DMS79 (cell line): ENCODE results near the gene STMN3.
A peak's percentile ranks its signal among the peaks of the same experiment; 100 is the strongest.
"Not testable (repeated sequence)": the region's sequence is repeated elsewhere in the genome, so short reads cannot be mapped to it uniquely, and the experiment has no call there.

Experiments used
- DNase-seq: peaks from one replicate; lab custom pipeline; 2025; lab: John Stamatoyannopoulos, UW

The STMN3 gene

GRCh38 chr20:63657260-63657936 lies 4.2 kb upstream of the STMN3 start:
- DNase-seq, result no peak

GRCh38 chr20:63656451-63656850 lies 3.2 kb upstream of the STMN3 start:
- no peak for DNase-seq

GRCh38 chr20:63655249-63655648 lies 2.0 kb upstream of the STMN3 start:
- no peak for DNase-seq

- DNase-seq, result no peak
Measured at GRCh38 chr20:63653974-63654668, 897 bp upstream of the STMN3 start.

GRCh38 chr20:63652192-63652980 lies 838 bp downstream of the STMN3 start:
- DNase-seq, result no peak

- no peak for DNase-seq
Measured at GRCh38 chr20:63651942-63652191, 1.4 kb downstream of the STMN3 start.

- not testable (repeated sequence) for DNase-seq
Measured at GRCh38 chr20:63650486-63650885, 2.7 kb downstream of the STMN3 start.

GRCh38 chr20:63648895-63649589 lies 4.2 kb downstream of the STMN3 start:
- no peak for DNase-seq

GRCh38 chr20:63648190-63648589 lies 5.0 kb downstream of the STMN3 start:
- no peak for DNase-seq

GRCh38 chr20:63645218-63645617 lies 8.0 kb downstream of the STMN3 start:
- no peak for DNase-seq

- DNase-seq, result no peak
Measured at GRCh38 chr20:63643946-63644345, 9.3 kb downstream of the STMN3 start.

GRCh38 chr20:63643499-63643898 lies 9.7 kb downstream of the STMN3 start:
- no peak for DNase-seq

- no peak for DNase-seq
Measured at GRCh38 chr20:63642527-63643247, 10.5 kb downstream of the STMN3 start.

- peak; percentile 45 for DNase-seq
Measured at GRCh38 chr20:63641792-63642523, 11.3 kb downstream of the STMN3 start.

- DNase-seq, result no peak
Measured at GRCh38 chr20:63641146-63641791, 12.0 kb downstream of the STMN3 start.

- DNase-seq, result not testable (repeated sequence)
Measured at GRCh38 chr20:63640686-63641085, 12.5 kb downstream of the STMN3 start.

GRCh38 chr20:63640086-63640485 lies 13.1 kb downstream of the STMN3 start:
- no peak for DNase-seq

GRCh38 chr20:63639093-63639975 lies 13.9 kb downstream of the STMN3 start:
- DNase-seq, result no peak

- no peak for DNase-seq
Measured at GRCh38 chr20:63636752-63637628, 16.2 kb downstream of the STMN3 start.
